Measurements from ENCODE around the gene RSAD2. TPM values are rescaled to one million over a fixed set of nuclear protein-coding genes. Genes with fewer than 3 reads are reported as not detected.

The RSAD2 gene
- total RNA-seq, 4 donors from 2014 or later = 0.30 to 7.6 (median 4.7) TPM

DNA sequence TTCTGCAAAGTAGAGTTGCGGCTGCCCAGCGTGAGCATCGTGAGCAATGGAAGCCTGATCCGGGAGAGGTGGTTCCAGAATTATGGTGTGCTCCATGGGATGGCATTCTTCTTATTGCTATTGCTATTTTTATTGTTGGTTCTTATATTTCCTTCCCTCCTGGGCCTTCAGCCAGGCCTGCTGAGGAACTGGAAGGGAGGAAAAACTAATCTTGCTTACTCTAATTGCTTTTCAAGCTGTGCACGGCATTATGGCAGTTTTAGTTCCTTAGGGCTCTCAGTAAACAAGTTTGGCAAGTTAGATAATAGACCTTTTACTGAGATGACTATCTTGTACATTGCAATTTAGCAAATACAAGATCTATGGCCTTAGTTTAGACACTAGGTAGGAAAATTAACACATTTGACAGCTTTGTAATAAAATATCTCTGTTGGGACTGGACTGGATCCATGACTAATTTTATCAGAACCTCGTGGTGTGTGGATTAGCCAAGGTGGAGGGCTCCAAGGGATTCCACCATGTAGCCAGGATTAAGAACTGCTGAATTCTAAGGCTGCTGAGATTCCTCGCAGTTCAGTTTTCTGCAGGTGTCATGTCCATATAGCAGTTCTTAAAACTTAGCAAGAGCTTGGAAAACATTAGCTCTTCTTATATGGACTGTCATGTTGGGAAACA is 6.0 kb downstream of the RSAD2 start:
- no peak for DNase-seq (ENCODE audit: low spot score in 2 of 2)
- 61 to 65% methylated on average over 7 of the region's 7 CpGs for WGBS, 2 donors
- no peaks in the 10 kb centered on the region for H3K27me3 ChIP-seq
- no peak overlapping the region for H3K4me3 ChIP-seq
- H3K4me1 ChIP-seq = peaks cover 0 to 20% (median 3%) of the 10 kb centered on the region in 4 donors
- H3K27ac ChIP-seq = no peak overlapping the region
- peaks cover 0 to 22% (median 0%) of the 10 kb centered on the region in 3 donors for H3K36me3 ChIP-seq
- TF ChIP-seq, protein P1, sequence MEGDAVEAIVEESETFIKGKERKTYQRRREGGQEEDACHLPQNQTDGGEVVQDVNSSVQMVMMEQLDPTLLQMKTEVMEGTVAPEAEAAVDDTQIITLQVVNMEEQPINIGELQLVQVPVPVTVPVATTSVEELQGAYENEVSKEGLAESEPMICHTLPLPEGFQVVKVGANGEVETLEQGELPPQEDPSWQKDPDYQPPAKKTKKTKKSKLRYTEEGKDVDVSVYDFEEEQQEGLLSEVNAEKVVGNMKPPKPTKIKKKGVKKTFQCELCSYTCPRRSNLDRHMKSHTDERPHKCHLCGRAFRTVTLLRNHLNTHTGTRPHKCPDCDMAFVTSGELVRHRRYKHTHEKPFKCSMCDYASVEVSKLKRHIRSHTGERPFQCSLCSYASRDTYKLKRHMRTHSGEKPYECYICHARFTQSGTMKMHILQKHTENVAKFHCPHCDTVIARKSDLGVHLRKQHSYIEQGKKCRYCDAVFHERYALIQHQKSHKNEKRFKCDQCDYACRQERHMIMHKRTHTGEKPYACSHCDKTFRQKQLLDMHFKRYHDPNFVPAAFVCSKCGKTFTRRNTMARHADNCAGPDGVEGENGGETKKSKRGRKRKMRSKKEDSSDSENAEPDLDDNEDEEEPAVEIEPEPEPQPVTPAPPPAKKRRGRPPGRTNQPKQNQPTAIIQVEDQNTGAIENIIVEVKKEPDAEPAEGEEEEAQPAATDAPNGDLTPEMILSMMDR (IDR thresholded peaks at IDR 0.05) = no peak
- TF ChIP-seq EP300 (IDR thresholded peaks at IDR 0.05) (peak in 1 of 2 donors; percentile 10), POLR2A (IDR thresholded peaks at IDR 0.05) (no peak)
- H3K9me3 ChIP-seq = no peaks in the 10 kb centered on the region

DNA sequence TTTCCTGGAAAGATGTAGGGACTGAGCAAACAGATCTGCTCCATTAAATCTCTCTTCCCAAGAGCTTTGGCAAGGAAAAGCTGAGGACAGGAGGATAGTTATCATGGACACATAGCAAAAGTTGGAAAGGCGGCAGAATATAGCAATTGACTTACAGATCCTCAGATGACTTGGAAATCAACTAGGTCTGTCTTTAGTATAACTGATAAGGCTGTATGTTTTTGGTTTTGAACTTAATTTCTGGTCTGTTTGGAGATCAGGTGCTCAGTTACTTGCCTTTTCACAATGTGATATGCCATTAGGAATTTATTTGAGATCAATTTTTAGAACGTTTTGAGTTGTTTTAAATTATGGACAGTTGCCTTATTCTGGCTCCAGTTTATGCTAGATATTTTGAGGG is 8.0 kb downstream of the RSAD2 start:
- TF ChIP-seq, protein P1 (IDR thresholded peaks at IDR 0.05) = no peak
- TF ChIP-seq POLR2A (IDR thresholded peaks at IDR 0.05) = no peak
- TF ChIP-seq EP300 (IDR thresholded peaks at IDR 0.05) = no peak
- no peak overlapping the region for H3K27ac ChIP-seq
- 86 to 88% methylated on average over 2 of the region's 2 CpGs for WGBS, 2 donors
- DNase-seq (ENCODE audit: low spot score in 2 of 2) = no peak
- no peak overlapping the region for H3K4me3 ChIP-seq
- peaks cover 0 to 22% (median 0%) of the 10 kb centered on the region in 3 donors for H3K36me3 ChIP-seq
- H3K27me3 ChIP-seq = no peaks in the 10 kb centered on the region
- H3K4me1 ChIP-seq = peaks cover 0 to 8% (median 0%) of the 10 kb centered on the region in 4 donors
- H3K9me3 ChIP-seq = no peaks in the 10 kb centered on the region

DNA sequence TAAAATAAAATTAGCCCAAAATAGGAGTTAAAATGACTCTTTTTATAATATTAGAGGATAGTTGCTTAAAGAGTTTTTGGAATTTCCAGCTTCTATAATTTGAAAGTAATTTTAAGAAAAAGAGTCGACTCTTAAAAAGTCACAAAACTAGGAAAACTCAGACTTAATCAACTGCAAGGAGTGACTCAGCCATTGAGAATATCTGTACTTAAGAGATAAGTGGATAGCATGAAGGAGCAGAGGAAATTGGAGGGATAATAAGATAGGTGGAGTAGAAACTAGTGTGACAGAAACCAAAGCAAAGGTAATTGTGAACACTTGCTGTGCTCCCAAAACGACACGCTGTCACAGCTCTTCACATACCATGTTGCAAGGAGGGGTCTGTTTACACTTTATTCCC is 8.4 kb downstream of the RSAD2 start:
- WGBS, 2 donors = 86 to 87% methylated on average over 3 of the region's 3 CpGs
- H3K4me3 ChIP-seq = no peak overlapping the region
- TF ChIP-seq POLR2A (IDR thresholded peaks at IDR 0.05) = no peak
- no peak for TF ChIP-seq EP300 (IDR thresholded peaks at IDR 0.05)
- TF ChIP-seq, protein P1 (IDR thresholded peaks at IDR 0.05) = no peak
- DNase-seq (ENCODE audit: low spot score in 2 of 2) = no peak
- no peaks in the 10 kb centered on the region for H3K27me3 ChIP-seq
- peaks cover 0 to 22% (median 0%) of the 10 kb centered on the region in 3 donors for H3K36me3 ChIP-seq
- no peaks in the 10 kb centered on the region for H3K9me3 ChIP-seq
- no peak overlapping the region for H3K27ac ChIP-seq
- H3K4me1 ChIP-seq = peaks cover 0 to 8% (median 0%) of the 10 kb centered on the region in 4 donors

DNA sequence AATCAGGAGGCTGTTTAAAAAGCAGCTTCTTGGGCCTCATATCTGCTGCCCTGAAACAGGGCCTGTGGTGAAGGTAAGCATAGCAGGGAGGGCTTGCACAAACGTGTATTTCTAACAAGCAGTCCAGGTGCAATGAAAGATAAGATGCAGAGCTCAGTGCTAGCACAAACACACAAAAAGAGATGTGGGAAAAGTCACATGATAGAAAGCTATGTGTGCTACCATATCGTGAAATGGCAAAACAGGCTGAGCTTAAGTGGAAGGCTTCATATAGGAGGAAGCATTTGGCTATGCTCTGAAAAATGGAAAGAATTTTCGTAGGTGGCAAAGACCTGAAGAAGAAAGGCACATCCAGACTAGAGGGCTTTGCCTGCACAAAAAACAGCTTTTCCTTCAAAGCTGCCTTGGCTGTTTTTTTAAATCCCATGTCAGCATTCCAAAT is 10.2 kb downstream of the RSAD2 start:
- Histone ChIP-seq H3K9me3 (no peaks in the 10 kb centered on the region), H3K36me3 (peaks cover 0 to 22% (median 0%) of the 10 kb centered on the region in 3 donors), H3K4me3 (no peak overlapping the region), H3K27ac (no peak overlapping the region), H3K27me3 (no peaks in the 10 kb centered on the region), H3K4me1 (peaks cover 0 to 8% (median 0%) of the 10 kb centered on the region in 4 donors)
- WGBS, 2 donors = 76 to 82% methylated on average over 3 of the region's 3 CpGs
- TF ChIP-seq POLR2A (IDR thresholded peaks at IDR 0.05) (no peak), EP300 (IDR thresholded peaks at IDR 0.05) (no peak)
- TF ChIP-seq, protein P1 (IDR thresholded peaks at IDR 0.05) = no peak
- no peak for DNase-seq (ENCODE audit: low spot score in 2 of 2)

DNA sequence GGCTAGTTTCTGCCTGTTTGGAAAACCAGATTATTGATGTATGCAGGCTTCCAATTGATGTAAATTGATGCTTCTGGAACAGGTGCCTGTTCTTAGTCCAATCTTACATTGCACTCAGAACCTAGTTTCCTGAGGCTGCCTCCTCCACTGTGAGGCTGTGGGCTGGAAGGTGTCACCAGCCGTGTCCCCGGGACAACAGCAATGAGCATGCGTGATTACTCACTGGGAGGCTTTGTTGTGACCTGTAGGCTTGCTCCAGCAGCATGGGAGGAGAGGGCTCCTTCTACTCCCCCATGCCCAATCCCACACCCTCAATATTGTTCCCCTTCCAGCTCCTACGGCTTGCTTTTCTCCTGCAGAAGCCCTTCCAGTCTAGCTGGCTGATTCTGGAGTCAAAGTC is 11.1 kb downstream of the RSAD2 start:
- Histone ChIP-seq H3K4me3 (no peak overlapping the region), H3K27ac (no peak overlapping the region), H3K27me3 (no peaks in the 10 kb centered on the region), H3K9me3 (no peaks in the 10 kb centered on the region), H3K4me1 (peaks cover 0 to 2% (median 0%) of the 10 kb centered on the region in 4 donors), H3K36me3 (peaks cover 0 to 23% (median 0%) of the 10 kb centered on the region in 3 donors)
- no peak for DNase-seq (ENCODE audit: low spot score in 2 of 2)
- TF ChIP-seq EP300 (IDR thresholded peaks at IDR 0.05) (no peak), POLR2A (IDR thresholded peaks at IDR 0.05) (no peak)
- TF ChIP-seq, protein P1 (IDR thresholded peaks at IDR 0.05) = no peak
- WGBS, 2 donors = 80 to 87% methylated on average over 4 of the region's 4 CpGs
